HepG2 (cell line): ENCODE data around the gene ACSS3. TPM values are rescaled to one million over a fixed set of nuclear protein-coding genes. Genes with fewer than 3 reads are reported as not detected.
A peak's percentile ranks its signal among the peaks of the same experiment; 100 is the strongest.

Experiments
- FOXA3 ChIP-seq: IDR thresholded peaks from 2 replicates; pipeline ENCODE4 v1.6.1; 2016; ENCODE audit warnings: missing genetic modification reagents, missing compliant biosample characterization
- GABPB1 ChIP-seq: IDR thresholded peaks from 2 replicates; pipeline ENCODE4 v1.6.1; 2016; ENCODE audit warnings: mild to moderate bottlenecking, missing genetic modification reagents, moderate library complexity, missing compliant biosample characterization
- KDM5B ChIP-seq: sonication (generic); formaldehyde crosslinking; IDR thresholded peaks from 2 replicates; pipeline ENCODE4 v1.4.0; 2020; ENCODE audit warnings: missing genetic modification reagents, mild to moderate bottlenecking, borderline replicate concordance
- NFE2 ChIP-seq: sonication (generic); formaldehyde crosslinking; IDR thresholded peaks from 2 replicates; pipeline ENCODE4 v1.4.0; 2020; ENCODE audit warnings: missing genetic modification reagents
- SSRP1 ChIP-seq: IDR thresholded peaks from 2 replicates; pipeline ENCODE4 v1.6.1; 2016; ENCODE audit warnings: control low read depth
- TCF12 ChIP-seq, 2 experiments: fragments of 450-650 bp in 1 of 2; sonication (generic) in 1 of 2; formaldehyde crosslinking in 1 of 2; IDR thresholded peaks; 2 replicates each; pipeline versions ENCODE4 v1.6.1 to v1.8.0; 2017 to 2022; ENCODE audit warnings: antibody characterized with exemption in 1 of 2, mild to moderate bottlenecking in 1 of 2, missing genetic modification reagents in 1 of 2, moderate library complexity in 1 of 2
- ZFP36L1 ChIP-seq: sonication (generic); formaldehyde crosslinking; IDR thresholded peaks from 2 replicates; pipeline ENCODE4 v1.8.0; 2022; ENCODE audit warnings: mild to moderate bottlenecking, missing genetic modification reagents, moderate library complexity
- ZNF230 ChIP-seq: sonication (generic); formaldehyde crosslinking; IDR thresholded peaks from 2 replicates; pipeline ENCODE4 v1.4.0; 2020; ENCODE audit warnings: mild to moderate bottlenecking, missing genetic modification reagents
- ZNF430 ChIP-seq: sonication (generic); formaldehyde crosslinking; IDR thresholded peaks from 2 replicates; pipeline ENCODE4 v1.9.0; 2021; ENCODE audit warnings: mild to moderate bottlenecking, missing genetic modification reagents
- ZNF7 ChIP-seq: IDR thresholded peaks from 2 replicates; pipeline ENCODE4 v1.6.1; 2016; ENCODE audit warnings: missing biosample characterization, missing genetic modification reagents
- ZNF777 ChIP-seq: sonication (generic); formaldehyde crosslinking; IDR thresholded peaks from 2 replicates; pipeline ENCODE4 v1.4.0; 2020; ENCODE audit warnings: missing genetic modification reagents
- polyA plus RNA-seq, 8 experiments: library from polyadenylated mRNA; depleted of rRNA in 3 of 8; stranded (reverse) in 7 of 8; unstranded in 1 of 8; fragments of >200 nt; fragmentation: Illumina TruSeq in 4 of 8; extraction: Trizol in 4 of 8; gene quantifications; 2 replicates each; pipeline versions ENCODE4 v1.2.1 to v1.2.3, GENCODE V29; 2011 to 2016; ENCODE audit warnings: low read depth in 4 of 8, missing spikeins in 1 of 8, mixed read lengths in 1 of 8; ENCODE audit not compliant: insufficient read depth in 1 of 8
- total RNA-seq, 5 experiments: library from RNA; depleted of rRNA; stranded (reverse); fragments of >200 nt; fragmentation: Illumina TruSeq; extraction: Trizol; gene quantifications; 2 replicates each; pipeline ENCODE4 v1.2.3, GENCODE V29; 2016; ENCODE audit warnings: low read depth in 1 of 5
- TF ChIP-seq, protein P1 (sequence below): sonication (generic); formaldehyde crosslinking; IDR thresholded peaks from 2 replicates; pipeline ENCODE4 v1.4.0; 2020; ENCODE audit warnings: missing genetic modification reagents
- TF ChIP-seq, protein P2 (sequence below): sonication (generic); formaldehyde crosslinking; IDR thresholded peaks from 2 replicates; pipeline ENCODE4 v1.4.0; 2020; ENCODE audit warnings: missing genetic modification reagents
- TF ChIP-seq, protein P3 (sequence below): fragments of 450-650 bp; IDR thresholded peaks from 2 replicates; pipeline ENCODE4 v1.6.1; 2016
- TF ChIP-seq, protein P4 (sequence below): sonication (generic); formaldehyde crosslinking; IDR thresholded peaks from 2 replicates; pipeline ENCODE4 v1.4.0; 2020; ENCODE audit warnings: missing genetic modification reagents, borderline replicate concordance

The ACSS3 gene
- total and polyA plus RNA-seq, 2 of the 13 experiments (the other 11 are each of a cell fraction or from before 2014, with no cell fraction given): 79.5 to 86.3 TPM

DNA sequence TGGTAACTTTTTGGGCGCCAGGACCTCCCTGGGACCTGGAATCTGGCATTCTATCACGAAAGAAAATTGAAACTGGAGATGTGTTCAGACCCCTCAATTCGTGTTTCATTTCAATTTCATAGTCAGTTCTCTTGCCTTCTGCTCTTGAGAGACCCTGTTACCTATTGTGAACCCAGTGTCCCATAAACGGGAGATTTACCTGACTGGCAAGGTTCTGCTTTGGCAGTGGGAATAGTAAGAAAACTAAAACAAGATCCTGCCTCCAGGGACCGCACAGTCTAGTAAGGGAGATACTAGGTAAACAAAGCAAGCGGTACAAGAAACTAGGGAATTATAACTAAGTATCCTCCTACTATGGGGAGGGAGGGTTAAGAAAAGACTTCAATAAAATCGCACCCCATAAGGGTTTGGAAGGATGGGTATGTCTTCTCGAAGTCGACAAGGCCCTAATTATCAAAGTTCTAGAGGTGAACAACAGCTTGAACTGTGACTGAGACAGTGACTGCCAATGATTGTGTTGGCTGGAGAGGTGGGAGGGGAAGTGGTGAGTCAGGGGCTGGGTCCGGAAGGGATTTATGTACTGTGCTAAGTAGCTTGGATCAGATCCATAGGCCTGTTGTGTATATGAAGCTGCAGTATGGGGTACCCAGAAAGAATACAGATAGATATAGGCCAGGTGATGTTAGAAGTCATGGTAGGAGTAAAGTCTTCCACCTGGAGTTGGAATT is 754 bp downstream of the ACSS3 start (continued):
- TF ChIP-seq, protein P1, sequence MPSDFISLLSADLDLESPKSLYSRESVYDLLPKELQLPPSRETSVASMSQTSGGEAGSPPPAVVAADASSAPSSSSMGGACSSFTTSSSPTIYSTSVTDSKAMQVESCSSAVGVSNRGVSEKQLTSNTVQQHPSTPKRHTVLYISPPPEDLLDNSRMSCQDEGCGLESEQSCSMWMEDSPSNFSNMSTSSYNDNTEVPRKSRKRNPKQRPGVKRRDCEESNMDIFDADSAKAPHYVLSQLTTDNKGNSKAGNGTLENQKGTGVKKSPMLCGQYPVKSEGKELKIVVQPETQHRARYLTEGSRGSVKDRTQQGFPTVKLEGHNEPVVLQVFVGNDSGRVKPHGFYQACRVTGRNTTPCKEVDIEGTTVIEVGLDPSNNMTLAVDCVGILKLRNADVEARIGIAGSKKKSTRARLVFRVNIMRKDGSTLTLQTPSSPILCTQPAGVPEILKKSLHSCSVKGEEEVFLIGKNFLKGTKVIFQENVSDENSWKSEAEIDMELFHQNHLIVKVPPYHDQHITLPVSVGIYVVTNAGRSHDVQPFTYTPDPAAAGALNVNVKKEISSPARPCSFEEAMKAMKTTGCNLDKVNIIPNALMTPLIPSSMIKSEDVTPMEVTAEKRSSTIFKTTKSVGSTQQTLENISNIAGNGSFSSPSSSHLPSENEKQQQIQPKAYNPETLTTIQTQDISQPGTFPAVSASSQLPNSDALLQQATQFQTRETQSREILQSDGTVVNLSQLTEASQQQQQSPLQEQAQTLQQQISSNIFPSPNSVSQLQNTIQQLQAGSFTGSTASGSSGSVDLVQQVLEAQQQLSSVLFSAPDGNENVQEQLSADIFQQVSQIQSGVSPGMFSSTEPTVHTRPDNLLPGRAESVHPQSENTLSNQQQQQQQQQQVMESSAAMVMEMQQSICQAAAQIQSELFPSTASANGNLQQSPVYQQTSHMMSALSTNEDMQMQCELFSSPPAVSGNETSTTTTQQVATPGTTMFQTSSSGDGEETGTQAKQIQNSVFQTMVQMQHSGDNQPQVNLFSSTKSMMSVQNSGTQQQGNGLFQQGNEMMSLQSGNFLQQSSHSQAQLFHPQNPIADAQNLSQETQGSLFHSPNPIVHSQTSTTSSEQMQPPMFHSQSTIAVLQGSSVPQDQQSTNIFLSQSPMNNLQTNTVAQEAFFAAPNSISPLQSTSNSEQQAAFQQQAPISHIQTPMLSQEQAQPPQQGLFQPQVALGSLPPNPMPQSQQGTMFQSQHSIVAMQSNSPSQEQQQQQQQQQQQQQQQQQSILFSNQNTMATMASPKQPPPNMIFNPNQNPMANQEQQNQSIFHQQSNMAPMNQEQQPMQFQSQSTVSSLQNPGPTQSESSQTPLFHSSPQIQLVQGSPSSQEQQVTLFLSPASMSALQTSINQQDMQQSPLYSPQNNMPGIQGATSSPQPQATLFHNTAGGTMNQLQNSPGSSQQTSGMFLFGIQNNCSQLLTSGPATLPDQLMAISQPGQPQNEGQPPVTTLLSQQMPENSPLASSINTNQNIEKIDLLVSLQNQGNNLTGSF: no peak
- TF ChIP-seq FOXA3 (CRISPR knock-in tag): peak; percentile 75; the same call in 1 of the 2 replicates
- 0 out of 2 replicates have a peak, but pooled peaks have one; percentile 21 for TF ChIP-seq ZNF430 (CRISPR knock-in tag)
- no peak for TF ChIP-seq NFE2 (CRISPR knock-in tag)
- TF ChIP-seq ZNF7: no peak
- TF ChIP-seq KDM5B (CRISPR knock-in tag): no peak
- TF ChIP-seq ZNF230 (CRISPR knock-in tag): no peak
- no peak for TF ChIP-seq TCF12 (IDR thresholded peaks at IDR 0.05)
- TF ChIP-seq TCF12 (CRISPR knock-in tag; IDR thresholded peaks at IDR 0.05): no peak
- TF ChIP-seq, protein P2, sequence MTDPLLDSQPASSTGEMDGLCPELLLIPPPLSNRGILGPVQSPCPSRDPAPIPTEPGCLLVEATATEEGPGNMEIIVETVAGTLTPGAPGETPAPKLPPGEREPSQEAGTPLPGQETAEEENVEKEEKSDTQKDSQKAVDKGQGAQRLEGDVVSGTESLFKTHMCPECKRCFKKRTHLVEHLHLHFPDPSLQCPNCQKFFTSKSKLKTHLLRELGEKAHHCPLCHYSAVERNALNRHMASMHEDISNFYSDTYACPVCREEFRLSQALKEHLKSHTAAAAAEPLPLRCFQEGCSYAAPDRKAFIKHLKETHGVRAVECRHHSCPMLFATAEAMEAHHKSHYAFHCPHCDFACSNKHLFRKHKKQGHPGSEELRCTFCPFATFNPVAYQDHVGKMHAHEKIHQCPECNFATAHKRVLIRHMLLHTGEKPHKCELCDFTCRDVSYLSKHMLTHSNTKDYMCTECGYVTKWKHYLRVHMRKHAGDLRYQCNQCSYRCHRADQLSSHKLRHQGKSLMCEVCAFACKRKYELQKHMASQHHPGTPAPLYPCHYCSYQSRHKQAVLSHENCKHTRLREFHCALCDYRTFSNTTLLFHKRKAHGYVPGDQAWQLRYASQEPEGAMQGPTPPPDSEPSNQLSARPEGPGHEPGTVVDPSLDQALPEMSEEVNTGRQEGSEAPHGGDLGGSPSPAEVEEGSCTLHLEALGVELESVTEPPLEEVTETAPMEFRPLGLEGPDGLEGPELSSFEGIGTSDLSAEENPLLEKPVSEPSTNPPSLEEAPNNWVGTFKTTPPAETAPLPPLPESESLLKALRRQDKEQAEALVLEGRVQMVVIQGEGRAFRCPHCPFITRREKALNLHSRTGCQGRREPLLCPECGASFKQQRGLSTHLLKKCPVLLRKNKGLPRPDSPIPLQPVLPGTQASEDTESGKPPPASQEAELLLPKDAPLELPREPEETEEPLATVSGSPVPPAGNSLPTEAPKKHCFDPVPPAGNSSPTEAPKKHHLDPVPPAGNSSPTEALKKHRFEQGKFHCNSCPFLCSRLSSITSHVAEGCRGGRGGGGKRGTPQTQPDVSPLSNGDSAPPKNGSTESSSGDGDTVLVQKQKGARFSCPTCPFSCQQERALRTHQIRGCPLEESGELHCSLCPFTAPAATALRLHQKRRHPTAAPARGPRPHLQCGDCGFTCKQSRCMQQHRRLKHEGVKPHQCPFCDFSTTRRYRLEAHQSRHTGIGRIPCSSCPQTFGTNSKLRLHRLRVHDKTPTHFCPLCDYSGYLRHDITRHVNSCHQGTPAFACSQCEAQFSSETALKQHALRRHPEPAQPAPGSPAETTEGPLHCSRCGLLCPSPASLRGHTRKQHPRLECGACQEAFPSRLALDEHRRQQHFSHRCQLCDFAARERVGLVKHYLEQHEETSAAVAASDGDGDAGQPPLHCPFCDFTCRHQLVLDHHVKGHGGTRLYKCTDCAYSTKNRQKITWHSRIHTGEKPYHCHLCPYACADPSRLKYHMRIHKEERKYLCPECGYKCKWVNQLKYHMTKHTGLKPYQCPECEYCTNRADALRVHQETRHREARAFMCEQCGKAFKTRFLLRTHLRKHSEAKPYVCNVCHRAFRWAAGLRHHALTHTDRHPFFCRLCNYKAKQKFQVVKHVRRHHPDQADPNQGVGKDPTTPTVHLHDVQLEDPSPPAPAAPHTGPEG (CRISPR knock-in tag): no peak
- TF ChIP-seq ZNF777: no peak
- peak; percentile 94 for TF ChIP-seq SSRP1 (CRISPR knock-in tag)
- TF ChIP-seq ZFP36L1 (CRISPR knock-in tag): no peak
- TF ChIP-seq, protein P3, sequence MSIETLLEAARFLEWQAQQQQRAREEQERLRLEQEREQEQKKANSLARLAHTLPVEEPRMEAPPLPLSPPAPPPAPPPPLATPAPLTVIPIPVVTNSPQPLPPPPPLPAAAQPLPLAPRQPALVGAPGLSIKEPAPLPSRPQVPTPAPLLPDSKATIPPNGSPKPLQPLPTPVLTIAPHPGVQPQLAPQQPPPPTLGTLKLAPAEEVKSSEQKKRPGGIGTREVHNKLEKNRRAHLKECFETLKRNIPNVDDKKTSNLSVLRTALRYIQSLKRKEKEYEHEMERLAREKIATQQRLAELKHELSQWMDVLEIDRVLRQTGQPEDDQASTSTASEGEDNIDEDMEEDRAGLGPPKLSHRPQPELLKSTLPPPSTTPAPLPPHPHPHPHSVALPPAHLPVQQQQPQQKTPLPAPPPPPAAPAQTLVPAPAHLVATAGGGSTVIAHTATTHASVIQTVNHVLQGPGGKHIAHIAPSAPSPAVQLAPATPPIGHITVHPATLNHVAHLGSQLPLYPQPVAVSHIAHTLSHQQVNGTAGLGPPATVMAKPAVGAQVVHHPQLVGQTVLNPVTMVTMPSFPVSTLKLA: no peak
- TF ChIP-seq GABPB1 (CRISPR knock-in tag): no peak
- TF ChIP-seq, protein P4, sequence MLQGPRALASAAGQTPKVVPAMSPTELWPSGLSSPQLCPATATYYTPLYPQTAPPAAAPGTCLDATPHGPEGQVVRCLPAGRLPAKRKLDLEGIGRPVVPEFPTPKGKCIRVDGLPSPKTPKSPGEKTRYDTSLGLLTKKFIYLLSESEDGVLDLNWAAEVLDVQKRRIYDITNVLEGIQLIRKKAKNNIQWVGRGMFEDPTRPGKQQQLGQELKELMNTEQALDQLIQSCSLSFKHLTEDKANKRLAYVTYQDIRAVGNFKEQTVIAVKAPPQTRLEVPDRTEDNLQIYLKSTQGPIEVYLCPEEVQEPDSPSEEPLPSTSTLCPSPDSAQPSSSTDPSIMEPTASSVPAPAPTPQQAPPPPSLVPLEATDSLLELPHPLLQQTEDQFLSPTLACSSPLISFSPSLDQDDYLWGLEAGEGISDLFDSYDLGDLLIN (CRISPR knock-in tag): no peak
